NCI-H345 treated with DMSO at 0.1 percent for 48 hours (cell line): ENCODE measurements around the gene MKLN1.
"Not testable (repeated sequence)": the region's sequence is repeated elsewhere in the genome, so short reads cannot be mapped to it uniquely, and the experiment has no call there.

Experiments
- DNase-seq: peaks from one replicate; lab custom pipeline; 2025; ENCODE audit not compliant: unreplicated experiment; lab: John Stamatoyannopoulos, UW

Gene MKLN1

DNA sequence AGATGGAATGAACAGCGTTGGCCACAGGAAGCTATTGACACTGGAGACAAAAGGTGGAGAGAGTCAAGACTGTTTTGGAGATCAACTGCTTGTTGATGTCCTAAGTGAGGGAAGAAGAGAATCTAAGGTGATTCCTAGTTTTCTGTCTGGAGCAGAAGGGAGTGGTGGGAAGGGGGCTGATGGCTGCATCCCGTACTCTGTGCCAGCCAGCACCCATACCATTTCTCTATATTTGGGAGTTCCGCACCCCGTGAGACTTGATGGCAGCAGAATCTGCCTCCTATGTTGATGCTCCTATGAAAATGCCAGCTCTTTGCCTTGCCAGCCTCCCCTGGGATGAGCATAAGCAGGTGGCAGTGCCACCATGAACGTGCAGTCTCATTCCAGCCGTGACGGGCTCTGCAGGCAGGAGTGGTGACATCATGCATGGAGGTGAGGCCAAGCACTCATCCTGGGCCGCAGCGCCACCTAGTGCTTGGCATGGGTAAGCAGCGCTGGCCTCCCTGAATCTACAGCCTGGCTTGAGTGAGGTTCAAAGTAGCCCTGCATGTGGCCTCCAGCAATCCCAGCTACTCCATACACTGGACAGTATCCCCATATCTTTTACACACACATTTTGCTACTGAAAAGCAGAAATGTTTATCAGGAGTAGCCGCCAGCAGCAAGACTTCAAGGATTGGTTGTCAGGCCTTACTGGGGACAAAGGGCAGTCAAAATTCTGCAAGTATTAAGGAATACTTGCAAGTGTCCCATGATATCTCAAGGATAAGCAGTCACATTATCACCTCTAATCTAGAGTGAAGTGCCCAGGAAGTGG lies 185.8 kb downstream of the MKLN1 start:
- DNase-seq = peak; percentile 87

DNA sequence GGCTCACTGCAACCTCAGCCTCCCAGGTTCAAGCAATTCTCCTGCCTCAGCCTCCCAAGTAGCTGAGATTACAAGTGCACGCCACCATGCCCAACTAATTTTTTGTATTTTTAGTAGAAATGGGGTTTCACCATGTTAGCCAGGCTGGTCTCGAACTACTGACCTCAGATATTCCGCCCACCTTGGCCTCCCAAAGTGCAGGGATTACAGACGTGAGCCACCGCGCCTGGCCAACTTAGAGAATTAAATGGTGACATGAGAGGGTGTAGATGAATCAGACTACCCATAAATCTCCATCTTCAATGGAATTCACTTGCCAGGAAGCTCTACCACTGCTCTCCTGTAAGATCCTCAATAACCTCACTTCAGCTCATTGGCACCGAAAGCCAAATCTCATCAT lies 187.8 kb downstream of the MKLN1 start:
- not testable (repeated sequence) for DNase-seq

DNA sequence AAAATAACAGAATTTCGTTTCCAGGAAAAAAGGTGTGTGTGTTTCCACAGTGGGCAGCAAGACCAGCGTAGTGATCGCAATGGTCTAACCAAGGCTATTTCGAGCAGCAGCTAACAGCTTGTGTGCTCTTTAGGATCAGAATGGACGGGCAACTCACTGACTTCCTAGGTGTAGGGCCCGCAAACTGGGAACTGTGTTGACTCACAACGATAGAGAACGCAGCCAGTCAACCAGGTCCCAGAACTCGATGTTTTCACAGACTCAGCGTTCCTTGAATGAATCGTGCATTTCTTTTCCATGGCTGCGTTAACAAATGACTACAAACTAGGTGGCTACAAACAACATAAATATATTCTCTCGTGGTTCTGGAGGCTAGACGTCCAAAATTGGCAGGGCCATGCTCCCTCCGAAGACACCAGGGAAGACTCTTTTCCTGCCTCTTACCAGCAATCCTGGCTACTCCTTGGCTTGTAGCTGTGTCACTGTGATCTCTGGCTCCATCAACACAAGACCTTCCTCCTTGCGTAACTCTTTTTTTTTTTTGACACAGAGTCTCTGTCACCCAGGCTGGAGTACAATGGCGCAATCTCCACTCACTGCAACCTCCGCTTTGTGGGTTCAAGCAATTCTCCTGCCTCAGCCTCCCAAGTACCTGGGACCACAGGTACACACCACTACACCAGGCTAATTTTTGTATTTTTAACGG lies 189.7 kb downstream of the MKLN1 start:
- DNase-seq = no peak

DNA sequence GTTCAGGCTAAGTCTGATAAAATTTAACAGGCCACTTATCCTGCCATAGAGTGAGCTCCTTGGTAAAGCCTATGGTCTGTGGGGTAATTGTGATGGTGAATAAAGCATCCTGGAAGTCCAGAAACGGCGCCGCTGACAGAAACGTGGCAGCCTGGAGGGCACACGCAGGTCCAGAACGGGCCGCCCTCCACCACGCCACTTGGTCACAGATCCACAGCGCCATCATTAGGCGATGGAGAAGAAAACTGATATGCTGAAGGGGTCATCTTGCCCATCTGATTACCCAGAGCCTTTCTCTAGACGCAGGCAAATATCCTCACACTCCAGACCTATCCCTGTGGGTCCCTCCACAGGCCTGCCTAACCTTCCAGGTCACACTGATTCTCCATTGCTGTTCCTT lies 190.9 kb downstream of the MKLN1 start:
- no peak for DNase-seq

DNA sequence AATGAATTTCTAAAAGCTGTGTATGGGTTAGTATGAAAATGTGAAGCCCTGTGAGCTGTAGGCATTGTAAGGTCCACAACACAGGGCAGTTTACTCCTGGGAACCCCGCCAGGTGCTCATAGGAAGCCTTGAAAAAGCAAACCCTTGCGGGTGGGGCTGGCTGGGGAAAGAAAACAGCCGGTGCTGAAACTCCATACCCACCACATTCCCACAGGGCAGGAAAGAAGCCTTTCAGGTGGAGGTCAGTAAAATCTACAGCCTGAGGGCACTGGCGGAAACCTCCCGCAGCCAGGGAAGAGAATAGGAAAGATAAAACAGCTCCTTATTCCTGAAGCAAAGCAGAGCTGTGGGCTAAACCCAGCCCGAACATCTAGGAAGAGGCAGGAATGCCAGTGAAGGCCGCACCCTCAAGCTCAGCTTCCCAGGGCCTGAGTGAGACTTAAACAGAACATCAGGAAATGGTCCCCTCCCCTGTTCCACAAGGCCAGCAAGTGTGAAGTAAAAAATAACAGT lies 194.0 kb downstream of the MKLN1 start:
- DNase-seq = no peak

DNA sequence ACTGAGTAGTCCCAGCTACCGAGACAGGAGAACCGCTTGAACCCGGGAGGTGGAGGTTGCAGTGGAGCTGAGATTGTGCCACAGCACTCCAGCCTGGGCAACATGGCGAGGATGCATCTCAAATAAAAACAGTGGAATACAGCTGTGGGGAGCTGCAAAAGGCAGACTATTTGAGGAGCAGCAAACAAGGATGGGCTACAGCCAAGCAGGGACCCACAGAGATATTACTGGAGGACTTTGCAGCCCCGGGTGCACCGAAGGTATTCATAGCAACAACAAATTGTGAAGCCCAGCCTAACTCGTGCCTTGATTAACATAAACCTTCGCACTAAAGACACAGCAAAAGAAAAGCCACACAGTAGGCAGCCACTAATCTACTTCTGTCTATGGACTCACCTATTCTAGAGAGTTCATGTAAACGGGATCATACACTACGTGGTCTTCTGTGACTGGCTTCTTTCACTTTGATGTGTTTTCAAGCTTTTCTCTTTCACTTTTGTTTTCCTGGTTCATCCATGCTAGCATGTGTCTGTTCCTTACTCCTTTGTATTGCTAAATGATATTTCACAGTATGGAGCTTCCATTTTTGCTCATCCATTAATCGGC lies 194.8 kb downstream of the MKLN1 start:
- no peak for DNase-seq

DNA sequence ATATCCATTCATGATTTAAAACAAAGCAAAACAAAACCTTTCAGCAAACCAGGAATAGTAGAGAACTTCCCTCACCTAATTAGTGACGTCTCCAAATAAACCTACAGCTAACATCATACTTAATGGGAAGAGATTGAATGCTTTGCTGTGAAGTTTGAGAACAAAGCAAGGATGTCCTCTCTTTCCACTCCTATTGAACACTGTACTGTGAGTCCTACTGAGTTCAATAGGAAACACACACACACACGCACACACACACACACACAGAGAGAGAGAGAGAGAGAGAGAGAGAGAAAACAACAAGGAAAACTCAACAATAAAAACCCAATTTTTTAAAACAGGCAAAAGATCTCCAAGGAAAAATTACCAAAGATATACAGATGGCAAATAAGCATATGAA lies 196.4 kb downstream of the MKLN1 start:
- DNase-seq = no peak

DNA sequence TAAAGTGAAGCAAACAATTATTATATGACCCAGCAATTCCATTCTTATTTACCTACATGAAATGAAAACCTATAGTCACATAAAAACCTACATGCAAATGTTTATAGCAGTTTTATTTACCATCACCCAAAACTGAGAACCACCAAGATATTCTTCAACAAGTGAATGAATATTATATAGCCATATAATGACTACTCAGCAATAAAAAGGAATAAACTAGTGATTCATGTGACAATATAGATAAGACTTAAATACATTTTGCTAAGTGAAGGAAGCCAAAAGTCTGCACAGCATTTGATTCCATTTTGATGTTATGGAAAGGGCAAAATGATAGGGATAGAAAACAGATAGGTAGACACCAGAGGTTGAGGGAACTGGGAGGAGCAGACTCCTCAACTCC lies 197.0 kb downstream of the MKLN1 start:
- no peak for DNase-seq

DNA sequence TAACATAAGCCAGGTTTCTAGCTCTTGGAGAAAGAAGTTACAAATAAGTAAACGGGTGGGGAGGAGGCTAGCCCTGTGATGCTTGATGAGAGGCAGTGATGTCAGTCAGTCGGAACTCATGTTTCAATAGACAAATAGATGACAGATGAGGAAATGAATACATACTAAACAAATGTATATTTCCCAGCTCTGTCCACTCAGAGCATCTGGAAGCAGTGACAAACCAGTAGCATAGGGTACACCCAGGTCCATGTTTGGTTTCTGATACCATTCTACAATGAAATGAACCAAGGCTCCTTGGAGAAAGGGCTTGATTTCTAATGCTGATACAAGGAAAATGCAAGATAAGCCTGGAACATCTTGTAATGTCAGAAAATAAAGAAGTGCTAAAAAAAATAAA lies 198.1 kb downstream of the MKLN1 start:
- DNase-seq = no peak

DNA sequence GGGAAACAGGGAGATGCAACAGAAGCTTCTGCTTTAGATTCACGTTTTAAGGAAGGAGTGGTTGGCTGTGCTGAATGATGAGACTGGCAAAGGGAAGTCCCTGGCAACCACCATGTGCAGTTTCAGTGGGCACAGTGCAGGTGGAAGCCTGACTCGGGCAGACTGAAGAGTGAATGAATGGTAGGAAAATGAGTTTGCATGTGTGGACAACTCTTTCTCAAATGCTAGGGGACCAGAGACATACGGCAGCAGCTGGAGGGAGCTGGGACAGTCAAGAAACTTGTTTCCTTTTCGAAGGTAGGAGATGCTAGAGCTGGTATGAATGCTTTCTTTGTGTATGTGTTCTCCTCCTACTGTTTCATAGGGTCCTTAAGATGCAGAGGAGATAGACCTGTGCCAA lies 199.8 kb downstream of the MKLN1 start:
- no peak for DNase-seq

DNA sequence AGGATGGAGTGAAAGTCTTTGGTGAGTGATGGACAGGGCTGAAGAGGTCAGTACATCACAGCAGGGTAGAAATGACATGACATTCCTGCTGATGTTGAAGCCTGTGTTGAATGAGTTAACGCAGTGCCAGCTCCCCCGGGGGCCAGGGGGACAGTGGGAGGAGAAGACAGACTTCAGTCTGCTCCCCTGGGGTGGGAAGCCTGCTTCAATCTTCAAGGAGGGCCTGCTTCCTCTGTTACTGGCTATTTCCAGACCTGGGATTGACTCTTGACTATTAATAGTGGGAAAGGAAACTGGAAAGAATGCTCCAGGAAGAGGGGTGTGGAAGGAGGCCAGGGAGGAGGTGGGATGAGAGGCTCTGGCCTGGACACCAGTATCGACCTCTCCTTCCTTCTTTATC lies 201.5 kb downstream of the MKLN1 start:
- no peak for DNase-seq

DNA sequence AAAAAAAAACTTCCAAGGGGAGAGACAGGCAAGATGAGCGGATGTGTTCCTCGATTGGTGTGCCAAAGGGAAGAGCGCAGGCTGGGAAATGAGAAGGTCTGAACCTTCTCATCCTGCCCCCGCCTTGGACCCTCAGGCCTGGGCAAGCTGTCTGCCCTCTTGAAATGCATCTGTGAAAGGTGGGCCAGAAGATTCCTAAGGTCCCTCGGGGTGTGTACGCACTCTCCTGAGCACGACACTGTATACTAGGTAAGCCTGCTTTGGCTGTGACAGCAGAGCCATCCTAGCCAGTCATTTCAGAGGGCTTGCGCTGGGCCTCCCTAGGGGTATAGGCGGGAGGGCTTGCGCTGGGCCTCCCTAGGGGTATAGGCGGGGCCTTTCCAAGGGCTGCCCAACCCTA lies 201.9 kb downstream of the MKLN1 start:
- no peak for DNase-seq

DNA sequence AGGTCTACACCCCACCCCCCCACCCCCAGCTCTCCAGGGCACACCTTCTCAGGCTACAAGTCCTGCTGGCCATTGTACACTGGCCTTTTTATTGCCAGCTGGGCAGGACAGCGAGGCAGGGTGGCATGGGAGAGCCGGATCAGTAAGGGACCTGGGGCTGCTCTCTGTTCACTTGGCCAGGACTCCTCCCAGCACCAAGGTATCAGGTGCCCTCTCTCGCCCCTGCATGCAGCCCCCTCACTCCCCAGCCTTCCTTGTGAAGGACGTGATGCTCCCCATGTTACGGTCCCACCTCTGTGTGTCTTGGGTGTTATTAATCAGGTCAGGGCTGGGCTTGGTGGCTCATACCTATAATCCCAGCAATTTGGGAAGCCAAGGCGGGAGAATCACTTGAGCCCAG lies 202.5 kb downstream of the MKLN1 start:
- no peak for DNase-seq

DNA sequence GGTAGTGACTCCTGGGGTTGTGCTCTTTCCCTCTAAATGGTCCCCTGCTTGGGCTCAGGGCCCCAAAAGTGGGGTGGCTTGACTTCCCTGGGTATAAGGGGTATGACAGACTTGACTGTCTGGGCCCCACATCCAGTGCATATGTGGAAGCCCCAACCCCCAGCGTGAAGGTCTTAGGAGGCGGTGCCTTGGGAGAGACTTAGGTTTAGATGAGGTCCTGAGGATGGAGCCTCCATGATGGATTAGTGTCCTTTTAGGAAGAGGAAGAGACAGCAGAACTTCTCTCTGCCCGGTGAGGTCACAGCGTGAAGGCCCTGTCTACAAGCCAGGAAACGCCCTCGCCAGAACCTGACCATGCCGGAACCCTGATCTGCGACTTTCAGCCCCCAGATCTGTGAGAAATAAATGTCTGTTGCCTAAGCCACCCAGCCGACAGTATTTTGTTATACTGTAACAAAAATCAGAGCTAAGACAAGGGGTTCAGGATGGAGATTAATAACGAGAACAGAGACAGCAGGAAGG lies 205.0 kb downstream of the MKLN1 start:
- DNase-seq = no peak

DNA sequence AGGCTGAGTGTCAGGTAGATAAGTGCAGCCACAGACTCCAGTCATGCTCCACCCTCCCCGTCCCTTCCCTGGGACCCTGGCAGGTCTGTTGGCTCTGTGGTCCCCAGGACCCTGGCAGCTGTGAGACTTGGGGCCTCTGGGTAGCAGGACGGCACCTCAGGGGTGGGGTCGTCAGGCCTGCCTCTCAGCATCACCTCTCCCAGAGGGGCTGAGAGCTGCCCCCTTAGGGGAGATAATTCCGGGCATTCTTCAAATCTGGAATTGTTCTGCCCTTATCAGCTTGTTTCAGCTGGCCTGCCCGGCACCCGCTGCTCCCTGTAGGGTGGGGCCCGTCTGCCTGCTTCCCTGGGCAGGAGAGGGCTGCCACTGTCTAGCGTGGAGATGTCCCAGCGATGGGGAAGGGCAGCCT lies 205.5 kb downstream of the MKLN1 start:
- no peak for DNase-seq

DNA sequence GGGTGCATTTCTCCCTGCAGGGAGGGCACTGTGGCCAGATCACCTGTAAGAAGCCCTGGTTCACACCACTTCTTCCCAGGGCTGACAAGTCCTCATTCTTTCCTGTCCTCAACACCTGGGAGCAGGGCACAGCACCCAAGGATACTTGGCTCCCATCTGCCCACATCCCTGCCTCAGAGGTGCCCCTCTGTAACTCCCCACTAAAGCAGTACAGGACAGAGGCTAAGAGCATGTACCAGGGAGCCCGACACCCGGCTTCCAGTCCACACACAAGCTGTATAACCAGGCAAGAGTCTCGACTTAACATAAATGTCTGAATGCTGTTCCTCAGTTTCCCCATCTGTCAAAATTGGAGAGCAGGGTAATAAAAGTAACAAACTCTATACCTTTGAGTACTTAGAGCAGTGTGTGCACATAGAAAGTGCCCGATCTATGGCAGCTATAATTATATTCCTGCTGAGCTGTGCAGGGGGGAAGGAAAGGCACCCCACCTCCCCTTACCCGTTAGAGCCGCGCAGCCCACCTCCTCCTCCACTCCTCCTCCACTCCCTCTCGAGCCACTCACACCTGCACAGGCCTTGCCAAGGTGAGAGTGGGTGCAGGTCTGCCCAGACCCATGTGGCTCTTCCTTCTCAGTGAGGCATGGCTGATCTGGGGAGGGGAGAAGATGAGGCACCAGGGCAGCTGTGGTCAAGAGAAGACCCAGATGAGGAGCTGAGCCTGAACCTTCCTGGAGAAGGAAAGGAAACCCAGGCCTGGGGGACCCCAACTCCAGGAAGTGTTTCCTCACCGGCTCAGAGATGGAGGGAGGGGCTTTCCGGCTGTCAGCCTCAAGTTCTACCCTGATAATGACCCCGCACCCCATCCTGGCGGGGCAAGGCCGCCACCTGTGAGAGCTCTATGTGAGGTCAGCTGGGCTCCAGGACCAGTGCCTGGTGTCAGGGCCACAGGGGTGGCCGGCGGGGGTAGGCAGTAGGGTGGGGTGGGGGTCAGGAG lies 206.2 kb downstream of the MKLN1 start:
- no peak for DNase-seq

DNA sequence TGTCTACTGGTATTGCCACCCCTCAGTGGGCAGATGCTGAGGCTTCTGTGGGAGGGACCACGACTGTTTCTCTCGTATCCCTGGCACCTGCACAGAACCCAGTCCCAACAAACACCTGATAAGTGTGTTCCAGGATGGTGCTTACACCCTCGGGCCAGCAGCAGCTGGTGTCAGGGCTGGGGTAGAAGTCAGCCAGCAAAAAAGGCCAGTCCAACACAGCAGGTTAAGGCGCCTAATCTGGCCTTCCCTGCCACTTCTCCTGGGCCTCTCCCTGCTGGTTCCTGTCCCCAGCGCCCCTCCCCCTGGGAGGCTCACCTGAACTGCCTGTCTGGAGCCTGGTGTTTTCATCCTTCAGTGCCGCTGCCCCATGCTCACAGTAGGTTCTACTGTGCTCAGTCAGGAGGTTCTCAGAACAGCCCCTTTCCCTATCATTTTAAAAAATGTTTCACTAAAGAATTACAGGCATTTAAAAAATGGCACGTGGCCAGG lies 208.7 kb downstream of the MKLN1 start:
- DNase-seq = no peak

DNA sequence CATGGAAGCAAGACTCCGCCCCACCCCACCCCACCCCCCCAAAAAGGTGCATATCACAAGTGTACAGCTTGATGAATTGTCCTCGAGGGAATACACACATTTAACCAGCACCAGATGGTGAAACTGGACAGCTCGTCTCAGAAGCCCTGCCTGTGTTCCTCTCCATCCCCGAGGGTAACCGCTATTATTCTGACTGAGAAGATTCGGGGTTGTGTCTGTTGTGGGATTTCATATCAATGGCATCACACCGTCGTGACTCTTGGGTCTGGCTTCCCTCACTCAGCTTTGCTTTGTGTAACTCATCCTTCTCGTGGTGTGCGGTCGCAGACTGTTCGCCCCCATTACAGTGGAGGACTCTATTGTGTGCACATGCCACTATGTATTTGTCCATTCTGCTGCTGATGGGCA lies 209.9 kb downstream of the MKLN1 start:
- no peak for DNase-seq

DNA sequence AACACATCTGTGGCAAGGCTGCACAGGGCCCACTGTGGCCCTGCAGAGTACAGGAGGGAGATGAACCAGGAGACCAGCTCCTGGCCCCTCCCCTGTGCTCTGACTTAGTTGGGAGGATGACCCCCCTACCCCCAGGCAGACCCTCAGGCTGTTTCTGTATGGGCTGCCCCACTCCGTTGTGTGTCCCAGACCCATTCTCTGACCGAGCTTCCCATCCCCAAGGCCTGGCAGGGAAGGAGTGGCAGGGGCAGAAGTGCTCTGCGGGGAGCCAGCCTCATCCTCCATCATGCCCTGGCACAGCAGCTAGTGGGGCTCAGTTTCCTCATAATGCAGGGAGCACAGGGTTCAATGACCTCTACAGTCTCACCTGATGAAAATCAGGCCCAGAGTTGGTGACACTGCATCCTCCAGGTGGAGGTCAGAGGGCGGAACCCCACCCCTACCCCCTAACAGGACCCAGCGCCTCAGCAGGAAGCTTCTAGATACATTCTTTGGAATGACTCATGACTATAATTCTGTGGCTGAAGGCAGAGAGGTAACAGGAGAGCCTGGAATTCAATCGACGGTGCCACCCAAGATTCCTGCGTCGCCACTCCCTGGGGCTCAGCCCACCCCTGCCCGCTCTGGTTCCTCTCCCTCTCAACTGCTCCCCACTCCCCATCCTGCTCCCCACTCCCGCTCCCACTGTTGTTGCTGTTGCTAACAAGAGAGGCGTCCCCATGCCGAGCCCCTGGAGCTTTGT lies 210.6 kb downstream of the MKLN1 start:
- DNase-seq = no peak

DNA sequence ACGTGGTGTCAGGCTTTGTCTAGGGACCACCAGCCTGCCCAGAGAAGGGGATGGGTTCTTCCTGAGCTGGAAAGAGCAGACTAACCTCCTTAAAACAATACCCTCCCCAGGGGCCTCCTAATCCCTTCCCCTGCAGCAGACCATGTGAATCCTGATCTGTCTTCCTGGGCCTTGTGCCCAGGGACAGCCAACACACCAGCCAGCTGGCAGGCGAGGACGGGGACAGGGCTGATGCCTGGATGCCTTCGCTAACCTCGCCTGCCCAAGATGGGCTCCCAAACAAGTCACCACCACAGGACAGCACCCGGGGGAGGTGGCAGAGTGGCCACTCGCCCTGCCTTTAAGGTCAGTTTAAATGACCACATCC lies 211.1 kb downstream of the MKLN1 start:
- no peak for DNase-seq
